EL (cell line): ENCODE data around the gene CCDC57.

Experiments
- DNase-seq: peaks from one replicate; pipeline ENCODE4 v3.0.0-alpha.2; 2016

The CCDC57 gene

GRCh38 chr17:82246365-82247181, 33.9 kb upstream of the CCDC57 start:
- peak; percentile 70 for DNase-seq

- DNase-seq: no peak
These were observed 33.4 kb upstream of the CCDC57 start for GRCh38 chr17:82246040-82246364.

- DNase-seq: no peak
These were observed 32.7 kb upstream of the CCDC57 start for GRCh38 chr17:82245134-82246039.

GRCh38 chr17:82244413-82245133, 31.9 kb upstream of the CCDC57 start:
- DNase-seq: no peak

- no peak for DNase-seq
These were observed 31.2 kb upstream of the CCDC57 start for GRCh38 chr17:82243648-82244412.

- peak; percentile 73 for DNase-seq
These were observed 30.5 kb upstream of the CCDC57 start for GRCh38 chr17:82242977-82243647.

GRCh38 chr17:82242698-82242976, 30.0 kb upstream of the CCDC57 start:
- DNase-seq: no peak

- no peak for DNase-seq
These were observed 29.5 kb upstream of the CCDC57 start for GRCh38 chr17:82241926-82242697.

- DNase-seq: peak; percentile 82
These were observed 28.7 kb upstream of the CCDC57 start for GRCh38 chr17:82241183-82241925.

- no peak for DNase-seq
These were observed 28.0 kb upstream of the CCDC57 start for GRCh38 chr17:82240506-82241182.

GRCh38 chr17:82239926-82240505, 27.4 kb upstream of the CCDC57 start:
- no peak for DNase-seq

GRCh38 chr17:82239401-82239925, 26.8 kb upstream of the CCDC57 start:
- DNase-seq: no peak

- peak; percentile 80 for DNase-seq
These were observed 26.0 kb upstream of the CCDC57 start for GRCh38 chr17:82238472-82239201.

GRCh38 chr17:82237746-82238471, 25.3 kb upstream of the CCDC57 start:
- DNase-seq: no peak

GRCh38 chr17:82237083-82237745, 24.6 kb upstream of the CCDC57 start:
- DNase-seq: no peak

GRCh38 chr17:82236142-82236971, 23.7 kb upstream of the CCDC57 start:
- DNase-seq: no peak

GRCh38 chr17:82235775-82236141, 23.1 kb upstream of the CCDC57 start:
- DNase-seq: no peak
